ENCODE data around the gene ZC3H11A.
"Not testable (repeated sequence)": the region's sequence is repeated elsewhere in the genome, so short reads cannot be mapped to it uniquely, and the experiment has no call there.

Gene ZC3H11A

GRCh38 chr1:203795441-203796235 lies at the start of gene ZC3H11A, which contains the start of gene ZBED6:
TSS of gene ZC3H11A (plus strand) at chr1:203795623. CDS start at chr1:203817071, 21,448 bp downstream.
TSS of gene ZBED6 (plus strand) at chr1:203795623. CDS start at chr1:203797523, 1,900 bp downstream.
- DNase-seq (ENCODE audit: low read depth in 2 of 2) = peak; percentile 96 to 98

- DNase-seq (ENCODE audit: low read depth in 2 of 2) = no peak
Observed at GRCh38 chr1:203746281-203746680, 49.1 kb upstream of the ZC3H11A start.

DNA sequence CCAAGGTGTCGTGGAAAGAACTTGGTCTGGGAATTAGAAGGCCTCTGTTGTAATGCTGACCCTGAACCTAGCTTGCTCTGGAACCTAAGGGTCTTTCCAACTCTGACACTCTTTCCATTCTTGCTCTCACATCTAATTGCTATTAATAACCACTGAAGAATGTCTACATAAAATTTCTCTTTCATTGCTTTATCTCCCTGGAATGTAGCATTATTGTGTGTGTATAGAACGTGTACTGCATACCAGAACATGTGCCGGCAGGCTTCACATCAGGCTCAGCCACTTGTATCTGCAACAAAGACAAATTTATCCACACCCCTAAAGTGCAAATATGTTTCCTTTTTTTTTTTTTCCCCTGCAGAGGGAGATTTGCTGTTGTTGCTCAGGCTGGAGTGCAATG lies 44.4 kb upstream of the ZC3H11A start:
- DNase-seq (ENCODE audit: low read depth in 2 of 2) = no peak

GRCh38 chr1:203751618-203752361 lies 43.6 kb upstream of the ZC3H11A start:
- not testable (repeated sequence) for DNase-seq (ENCODE audit: low read depth in 2 of 2)

- DNase-seq (ENCODE audit: low read depth in 2 of 2) = no peak
Observed at GRCh38 chr1:203754455-203754864, 41.0 kb upstream of the ZC3H11A start.

DNA sequence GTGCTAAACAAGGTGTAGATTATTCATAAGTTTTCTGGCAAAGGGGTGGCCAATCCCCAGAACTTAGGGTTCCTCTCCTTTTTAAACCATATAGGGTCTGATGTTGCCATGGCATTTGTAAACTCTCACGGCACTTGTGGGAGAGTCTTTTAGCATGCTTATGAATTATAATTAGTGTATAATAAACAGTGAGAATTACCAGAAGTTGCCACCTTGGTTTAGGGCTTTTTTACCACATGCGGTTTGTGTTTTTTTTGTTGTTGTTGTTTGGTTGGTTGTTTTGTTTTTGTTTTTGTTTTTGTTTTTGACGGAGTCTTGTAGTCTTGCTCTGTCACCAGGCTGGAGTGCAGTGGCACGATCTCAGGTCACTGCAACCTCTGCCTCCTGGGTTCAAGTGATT lies 39.4 kb upstream of the ZC3H11A start:
- DNase-seq (ENCODE audit: low read depth in 2 of 2) = no peak

- DNase-seq (ENCODE audit: low read depth in 2 of 2) = not testable (repeated sequence)
Observed at GRCh38 chr1:203758749-203759148, 36.7 kb upstream of the ZC3H11A start.

DNA sequence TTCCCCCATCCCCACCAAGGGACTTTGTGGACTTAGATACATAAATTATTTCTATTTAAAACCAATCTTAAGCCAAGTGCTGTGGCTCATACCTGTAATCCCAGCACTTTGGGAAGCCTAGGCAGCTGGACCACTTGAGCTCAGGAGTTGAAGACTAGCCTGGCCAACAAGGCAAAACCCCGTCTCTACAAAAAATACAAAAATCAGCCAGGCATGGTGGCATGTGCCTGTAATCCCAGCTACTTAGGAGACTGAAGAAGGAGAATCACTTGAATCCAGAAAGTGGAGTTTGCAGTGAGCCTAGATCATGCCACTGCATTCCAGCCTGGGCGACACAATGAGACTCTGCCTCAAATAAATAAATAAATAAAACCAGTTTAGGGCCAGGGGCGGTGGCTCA lies 34.9 kb upstream of the ZC3H11A start:
- no peak for DNase-seq (ENCODE audit: low read depth in 2 of 2)

DNA sequence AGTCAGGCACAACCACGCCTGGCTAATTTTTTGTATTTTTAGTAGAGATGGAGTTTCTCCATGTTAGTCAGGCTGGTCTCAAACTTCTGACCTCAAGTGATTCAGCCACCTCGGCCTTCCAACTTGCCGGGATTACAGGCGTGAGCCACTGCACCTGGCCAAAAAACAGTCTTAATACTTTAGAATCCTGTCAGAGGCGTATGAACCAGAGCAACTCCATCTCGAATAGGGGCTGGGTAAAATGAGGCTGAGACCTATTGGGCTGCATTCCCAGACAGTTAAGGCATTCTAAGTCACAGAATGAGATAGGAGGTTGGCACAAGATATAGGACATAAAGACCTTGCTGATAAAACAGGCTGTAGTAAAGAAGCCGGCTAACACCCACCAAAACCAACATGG lies 33.5 kb upstream of the ZC3H11A start:
- DNase-seq (ENCODE audit: low read depth in 2 of 2) = not testable (repeated sequence)

DNA sequence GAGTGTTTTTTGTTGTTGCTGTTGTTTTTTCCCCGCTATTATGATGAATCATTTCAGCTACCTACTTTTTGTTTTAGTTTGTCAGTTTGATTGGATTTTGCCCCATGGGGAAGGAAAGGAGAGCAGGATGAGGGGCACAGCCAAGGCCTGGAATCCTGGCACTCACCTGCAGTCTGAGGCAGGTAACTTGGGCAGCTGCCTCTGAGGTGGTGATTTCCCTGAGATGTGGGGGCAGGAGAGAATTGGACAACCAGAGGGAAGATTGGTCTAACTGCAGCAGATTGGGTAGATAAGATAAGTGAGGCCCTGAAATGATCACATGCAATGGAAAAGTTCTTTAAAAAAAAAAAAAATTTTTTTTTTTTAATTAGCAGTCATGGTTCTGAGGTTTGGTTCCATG lies 31.9 kb upstream of the ZC3H11A start:
- DNase-seq (ENCODE audit: low read depth in 2 of 2) = no peak

GRCh38 chr1:203764105-203765028 lies 31.1 kb upstream of the ZC3H11A start:
- no peak for DNase-seq (ENCODE audit: low read depth in 2 of 2)

GRCh38 chr1:203765029-203765837 lies 30.2 kb upstream of the ZC3H11A start, which contains the start of gene LAX1:
TSS of gene LAX1 (plus strand) at chr1:203765183. CDS start at chr1:203765566, 383 bp downstream.
- DNase-seq (ENCODE audit: low read depth in 2 of 2) = peak; percentile 67 to 79

DNA sequence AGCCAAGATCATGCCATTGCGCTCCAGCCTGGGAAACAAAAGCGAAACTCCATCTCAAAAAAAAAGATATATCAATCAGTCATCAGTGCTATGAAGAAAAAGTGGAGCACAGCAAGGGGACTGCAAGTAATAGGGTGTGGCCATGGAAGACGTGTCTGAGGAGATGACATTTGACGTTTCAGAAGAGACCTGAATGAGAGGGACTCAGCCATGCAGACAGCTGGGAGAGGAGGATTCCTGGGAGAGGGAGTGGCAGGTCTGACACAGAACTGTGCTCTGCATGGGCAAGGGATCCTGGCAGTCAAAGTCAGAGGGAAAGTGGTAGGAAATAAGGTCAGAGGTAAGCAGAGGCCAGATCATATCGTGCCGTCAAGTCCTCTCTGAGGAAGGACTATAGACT lies 27.2 kb upstream of the ZC3H11A start:
- no peak for DNase-seq (ENCODE audit: low read depth in 2 of 2)

DNA sequence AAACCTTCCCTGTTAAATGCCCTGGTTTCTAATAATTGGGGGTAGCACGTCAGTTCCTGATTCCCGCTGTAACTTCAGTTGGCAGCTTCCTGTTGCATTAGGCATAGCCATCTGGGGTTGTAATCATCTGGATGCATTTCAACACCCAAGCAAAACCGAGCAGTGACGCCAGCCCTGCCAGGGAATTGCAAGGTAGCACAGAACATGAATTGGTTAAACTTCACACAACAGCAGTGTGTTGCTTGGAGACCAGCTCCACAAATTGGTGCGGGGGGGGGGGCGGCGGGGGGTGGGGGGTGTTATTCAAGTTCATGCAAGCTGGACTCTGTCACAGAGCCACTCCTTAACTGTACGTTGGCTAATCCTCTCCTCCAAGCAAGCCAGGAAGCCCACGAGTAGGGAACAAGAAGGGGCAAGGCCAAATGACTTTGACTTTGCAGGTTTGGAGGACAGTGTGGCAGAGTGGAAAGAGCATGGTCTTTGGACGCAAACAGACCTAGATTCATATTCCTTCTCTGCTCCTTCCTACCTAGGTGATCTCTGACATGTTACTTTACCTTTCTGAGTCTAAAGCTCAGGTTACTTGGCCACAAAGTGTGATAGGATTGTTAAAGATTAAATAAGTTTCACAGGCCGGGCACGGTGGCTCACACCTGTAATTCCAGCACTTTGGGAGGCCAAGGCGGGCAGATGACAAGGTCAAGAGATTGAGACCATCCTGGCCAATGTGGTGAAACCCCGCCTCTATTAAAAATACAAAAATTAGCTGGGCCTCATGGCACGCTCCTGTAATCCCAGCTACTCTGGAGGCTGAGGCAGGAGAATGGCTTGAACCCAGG lies 25.7 kb upstream of the ZC3H11A start:
- no peak for DNase-seq (ENCODE audit: low read depth in 2 of 2)

GRCh38 chr1:203771901-203772301 lies 23.5 kb upstream of the ZC3H11A start:
- DNase-seq (ENCODE audit: low read depth in 2 of 2) = no peak

- no peak for DNase-seq (ENCODE audit: low read depth in 2 of 2)
Observed at GRCh38 chr1:203772836-203773235, 22.6 kb upstream of the ZC3H11A start.

GRCh38 chr1:203776636-203777035 lies 18.8 kb upstream of the ZC3H11A start:
- no peak for DNase-seq (ENCODE audit: low read depth in 2 of 2)

GRCh38 chr1:203777596-203777995 lies 17.8 kb upstream of the ZC3H11A start:
- no peak for DNase-seq (ENCODE audit: low read depth in 2 of 2)

DNA sequence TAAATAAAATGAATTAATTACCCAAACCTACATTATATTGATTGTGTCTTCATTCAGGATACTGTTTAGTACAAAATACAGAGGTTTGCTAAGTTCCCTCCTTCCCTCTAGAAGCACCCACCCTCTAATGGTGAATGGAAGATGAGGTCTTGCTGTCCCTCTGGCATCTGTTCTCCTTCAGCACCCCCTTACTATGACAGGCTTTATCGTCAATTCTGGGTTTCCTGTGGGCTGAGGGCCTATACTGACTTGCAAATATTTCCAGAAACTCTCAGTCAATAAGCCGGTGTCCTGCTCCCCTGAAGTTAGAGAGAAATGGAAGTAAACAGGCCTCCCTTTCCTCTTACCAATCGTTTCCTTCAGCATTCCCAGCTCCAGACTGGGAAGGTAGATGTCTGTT lies 17.3 kb upstream of the ZC3H11A start:
- DNase-seq (ENCODE audit: low read depth in 2 of 2) = no peak

DNA sequence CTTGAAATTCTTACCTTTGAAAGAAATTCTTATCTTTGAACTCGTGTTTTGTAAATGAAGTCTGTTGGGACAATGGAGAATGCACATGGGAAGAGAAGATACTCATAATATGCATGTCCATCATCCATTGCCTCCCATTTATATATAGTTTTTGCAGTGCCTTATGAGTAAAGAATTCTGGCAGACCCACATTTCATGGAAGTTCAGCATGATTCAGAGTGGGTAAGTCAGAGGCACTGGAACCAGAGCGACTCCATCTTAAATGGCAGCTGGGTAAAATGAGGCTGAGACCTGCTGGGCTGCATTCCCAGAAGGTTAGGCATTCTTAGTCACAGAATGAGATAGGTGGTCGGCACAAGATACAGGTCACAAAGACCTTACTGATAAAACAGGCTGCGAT lies 16.6 kb upstream of the ZC3H11A start:
- DNase-seq (ENCODE audit: low read depth in 2 of 2) = no peak

Data from activated CD8-positive, alpha-beta memory T cell treated with anti-CD3 and anti-CD28 coated beads for 4 hours (primary cell).